Epithelial cell of umbilical artery (primary cell): ENCODE data around the gene ZNF610. TPM values are rescaled to one million over a fixed set of nuclear protein-coding genes. Genes with fewer than 3 reads are reported as not detected.

Source experiments
- total RNA-seq: library from RNA; depleted of rRNA; stranded (reverse); fragments of >200 nt; gene quantifications from 2 replicates; pipeline ENCODE4 v1.2.3, GENCODE V29; 2014

Gene ZNF610
- 0.97 and 1.4 TPM in 2 replicates for total RNA-seq

DNA sequence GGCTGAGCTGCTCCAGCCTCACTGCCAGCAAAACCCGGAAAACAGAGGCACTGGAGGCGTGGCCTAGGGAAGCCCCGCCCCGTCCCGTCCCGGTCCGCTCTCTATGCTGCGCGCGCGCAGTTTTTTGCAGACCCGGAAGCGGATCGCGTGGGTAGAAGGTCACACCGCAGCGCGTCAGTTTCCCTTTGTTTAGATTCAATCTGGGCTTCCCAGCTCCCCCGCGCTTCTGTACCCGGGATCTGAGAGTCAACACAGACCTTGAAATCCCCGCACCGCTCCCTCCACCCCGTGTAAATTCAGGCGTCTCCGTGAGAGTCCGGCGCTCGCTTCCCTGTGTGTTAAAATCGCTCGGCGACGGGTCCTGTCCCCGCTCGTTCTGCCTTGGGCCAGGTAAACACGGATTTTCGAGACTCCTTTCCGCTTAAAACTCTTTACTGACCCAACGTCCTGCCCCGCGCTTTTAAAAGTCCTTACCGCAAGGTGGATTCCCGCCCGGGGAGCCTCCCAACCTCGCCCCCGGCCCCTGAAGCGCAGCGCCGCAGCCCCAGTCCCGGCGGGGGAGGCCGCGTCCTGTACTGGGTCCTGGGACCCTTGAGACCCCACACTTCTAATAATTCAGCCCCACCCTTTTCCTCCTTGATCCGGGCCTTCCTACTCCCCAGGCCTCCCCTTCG, at the start of gene ZNF610:
Gene ZNF610, plus strand, starts transcription at position 127 of the 674 bp plus-strand sequence. CDS start 12,930 bp downstream, outside the sequence.

GRCh38 chr19:52296773-52297600, 39.1 kb upstream of the ZNF610 start, which contains the start of gene ZNF480:
TSS of gene ZNF480 (plus strand) at chr19:52297169. CDS start at chr19:52300413, 3,244 bp downstream.

GRCh38 chr19:52369559-52370340, 33.7 kb downstream of the ZNF610 start, which contains the start of gene ZNF880:
TSS of gene ZNF880 (plus strand) at chr19:52369923. CDS start at chr19:52369966, 43 bp downstream.

DNA sequence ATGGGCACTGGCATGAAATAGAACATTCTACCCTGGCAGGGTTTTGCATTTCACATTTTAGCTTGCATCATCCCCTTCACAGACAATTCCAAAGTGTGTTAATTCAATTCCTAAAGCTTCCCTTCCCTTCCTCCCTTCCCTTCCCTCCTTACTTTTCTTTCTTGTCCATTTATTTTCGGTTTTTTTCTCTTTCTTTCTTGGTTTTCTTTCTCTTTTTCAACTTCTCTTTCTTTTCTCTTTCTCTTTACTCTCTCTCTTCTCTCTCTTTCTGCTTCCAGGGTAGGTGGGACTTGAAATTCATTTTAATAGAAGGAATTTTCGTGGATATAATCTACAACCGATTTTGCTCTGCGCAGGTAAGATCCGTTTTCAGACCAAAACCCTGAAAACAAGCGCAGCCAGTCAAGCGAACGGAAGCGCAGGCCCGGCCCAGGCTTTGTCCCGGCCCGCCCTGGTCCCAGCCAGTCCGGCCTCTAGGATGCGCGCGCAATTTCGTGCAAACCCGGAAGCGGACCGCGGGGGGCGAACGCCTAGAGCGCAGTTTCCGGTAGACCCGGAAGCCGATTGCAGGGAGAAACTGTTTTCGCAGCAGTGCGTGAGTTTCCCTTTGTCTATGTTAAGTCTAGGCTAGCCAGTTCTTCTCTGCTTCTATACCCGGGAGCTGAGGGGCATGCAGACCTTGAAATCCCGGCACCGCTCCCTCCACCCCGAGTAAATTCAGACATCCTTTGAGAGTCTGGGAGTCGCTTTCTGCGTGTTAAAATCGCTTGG, 61.5 kb downstream of the ZNF610 start, which contains the start of gene ZNF528:
Gene ZNF528, plus strand, starts transcription at position 540 of the 771 bp plus-strand sequence. CDS start 4,165 bp downstream, outside the sequence.

Other genes starting within 250 kb of the ZNF610 start
- 11.7 and 17.9 TPM in 2 replicates for gene ZNF841, start 240.5 kb upstream of the ZNF610 start, total RNA-seq
- gene ZNF616, start 196.3 kb upstream of the ZNF610 start, total RNA-seq: 5.2 and 11.2 TPM in 2 replicates
- 3.5 and 3.6 TPM in 2 replicates for gene ZNF836, start 164.6 kb upstream of the ZNF610 start, total RNA-seq
- gene PPP2R1A, start 146.2 kb upstream of the ZNF610 start, total RNA-seq: 84.8 and 90.0 TPM in 2 replicates
- 9.4 and 9.9 TPM in 2 replicates for gene ZNF766, start 66.7 kb upstream of the ZNF610 start, total RNA-seq
- 3.5 and 3.9 TPM in 2 replicates for gene ZNF480, start 39.1 kb upstream of the ZNF610 start, total RNA-seq
- 12.3 and 17.5 TPM in 2 replicates for gene ZNF880, start 33.7 kb downstream of the ZNF610 start, total RNA-seq
- gene ZNF528, start 61.6 kb downstream of the ZNF610 start, total RNA-seq: 6.2 and 8.2 TPM in 2 replicates
- gene ZNF534, start 92.9 kb downstream of the ZNF610 start, total RNA-seq: not detected in 2 replicates
- 0.30 and 1.6 TPM in 2 replicates for gene ZNF578, start 117.3 kb downstream of the ZNF610 start, total RNA-seq
- gene ZNF808, start 191.4 kb downstream of the ZNF610 start, total RNA-seq: 15.3 and 28.3 TPM in 2 replicates
- 10.9 and 14.9 TPM in 2 replicates for gene ZNF701, start 234.0 kb downstream of the ZNF610 start, total RNA-seq